ENCODE data around the gene SPATA19.
"Not testable (repeated sequence)": the region's sequence is repeated elsewhere in the genome, so short reads cannot be mapped to it uniquely, and the experiment has no call there.

GRCh38 chr11:133854330-133854960, 9.1 kb upstream of the SPATA19 start:
- TF ChIP-seq, protein P1, sequence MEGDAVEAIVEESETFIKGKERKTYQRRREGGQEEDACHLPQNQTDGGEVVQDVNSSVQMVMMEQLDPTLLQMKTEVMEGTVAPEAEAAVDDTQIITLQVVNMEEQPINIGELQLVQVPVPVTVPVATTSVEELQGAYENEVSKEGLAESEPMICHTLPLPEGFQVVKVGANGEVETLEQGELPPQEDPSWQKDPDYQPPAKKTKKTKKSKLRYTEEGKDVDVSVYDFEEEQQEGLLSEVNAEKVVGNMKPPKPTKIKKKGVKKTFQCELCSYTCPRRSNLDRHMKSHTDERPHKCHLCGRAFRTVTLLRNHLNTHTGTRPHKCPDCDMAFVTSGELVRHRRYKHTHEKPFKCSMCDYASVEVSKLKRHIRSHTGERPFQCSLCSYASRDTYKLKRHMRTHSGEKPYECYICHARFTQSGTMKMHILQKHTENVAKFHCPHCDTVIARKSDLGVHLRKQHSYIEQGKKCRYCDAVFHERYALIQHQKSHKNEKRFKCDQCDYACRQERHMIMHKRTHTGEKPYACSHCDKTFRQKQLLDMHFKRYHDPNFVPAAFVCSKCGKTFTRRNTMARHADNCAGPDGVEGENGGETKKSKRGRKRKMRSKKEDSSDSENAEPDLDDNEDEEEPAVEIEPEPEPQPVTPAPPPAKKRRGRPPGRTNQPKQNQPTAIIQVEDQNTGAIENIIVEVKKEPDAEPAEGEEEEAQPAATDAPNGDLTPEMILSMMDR (conservative IDR thresholded peaks at IDR 0.05; ENCODE audit: low read length), result not testable (repeated sequence)
- not testable (repeated sequence) for TF ChIP-seq EZH2phosphoT487 (IDR thresholded peaks at IDR 0.05; ENCODE audit: borderline replicate concordance)
